Left cardiac atrium (tissue), 4 donors: ENCODE data around the gene CATSPERE. TPM values are rescaled to one million over a fixed set of nuclear protein-coding genes. Genes with fewer than 3 reads are reported as not detected.
"Not testable (repeated sequence)": the region's sequence is repeated elsewhere in the genome, so short reads cannot be mapped to it uniquely, and the experiment has no call there.

Experiments
- ATAC-seq, 2 donors: fragments of 200-7000 bp; cut with Tn5 transposase; one replicate each; pipeline ENCODE4 v1.9.1; 2020; ENCODE audit warnings: mild to moderate bottlenecking in 2 of 2, moderate library complexity in 2 of 2
- DNase-seq: peaks from one replicate; pipeline ENCODE4 v3.0.0-alpha.2; 2020
- intact Hi-C, 2 donors: fragments of 100-400 bp; cut with DNase I; formaldehyde crosslinking; loops; one replicate each; pipeline versions ENCODE4 v1.14.1 to v1.15.1; 2022 to 2023
- total RNA-seq, 2 donors: library from RNA; stranded (reverse); fragmentation: NEBNext Ultra II Directional; extraction: Animal tissue kit (Norgen Biotek cat#: 25700); gene quantifications; one replicate each; pipeline ENCODE4 v1.2.1, GENCODE V29; 2021
- donor health status: DM: no; HTN: yes; CAD: no.
- donor health status: DM: no; HTN: yes; CAD: no; lungs with severe emphysema.
- donor health status: DM: yes; HTN: yes; CAD: no.
- donor health status: Dilated cardiomyopathy.

CATSPERE gene
- total RNA-seq, 2 donors from 2014 or later: 0.59 to 0.71 TPM

GRCh38 chr1:244502630-244503029, 41.6 kb downstream of the CATSPERE start:
- intact Hi-C loops: no loop called here
- no peak for ATAC-seq
- DNase-seq: no peak

DNA sequence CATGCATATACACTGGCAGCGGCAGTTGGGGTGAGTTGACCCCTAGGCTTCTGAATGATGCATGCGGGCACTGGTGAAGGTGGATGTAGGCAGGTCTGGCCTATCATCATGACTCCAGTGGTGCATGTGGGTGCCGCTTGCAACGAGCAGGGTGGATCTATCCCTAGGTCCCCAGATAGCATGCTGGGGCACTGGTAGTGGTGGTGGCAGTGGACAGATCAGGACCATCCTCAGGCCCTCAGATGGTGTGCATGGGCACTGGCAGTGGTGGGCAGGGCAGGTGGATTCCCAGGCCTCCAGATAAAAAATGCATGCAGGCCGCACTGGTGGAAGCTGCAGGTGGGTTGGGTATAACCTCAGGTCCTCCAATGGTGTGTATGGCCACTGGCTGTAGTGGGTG, 52.4 kb downstream of the CATSPERE start:
- intact Hi-C loops: no loop called here
- DNase-seq (no peak), ATAC-seq (no peak)

DNA sequence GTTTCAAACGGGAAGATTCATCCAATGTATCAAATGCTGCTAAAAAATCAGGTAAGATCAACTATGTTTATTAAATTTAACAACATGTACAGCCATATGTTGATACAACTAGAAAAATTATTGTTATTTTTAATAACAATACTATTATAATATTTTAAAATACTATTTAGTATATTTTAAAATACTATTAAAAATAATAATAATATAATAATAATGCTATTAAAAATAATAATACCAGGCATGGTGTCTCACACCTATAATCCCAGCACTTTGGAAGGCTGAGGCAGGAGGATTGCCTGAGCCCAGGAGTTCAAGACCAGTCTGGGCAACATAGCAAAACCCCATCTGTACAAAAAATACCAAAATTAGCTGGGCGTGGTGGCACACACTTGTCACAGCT, 54.6 kb downstream of the CATSPERE start:
- intact Hi-C loops: no loop called here
- DNase-seq: no peak
- ATAC-seq: no peak

- intact Hi-C loops: no loop called here
- no peak for DNase-seq
- no peak for ATAC-seq
These were observed 75.2 kb downstream of the CATSPERE start for GRCh38 chr1:244536316-244536715.

GRCh38 chr1:244545511-244545910, 84.4 kb downstream of the CATSPERE start:
- intact Hi-C loops: no loop called here
- DNase-seq (no peak), ATAC-seq (no peak)

GRCh38 chr1:244548558-244549115, 87.6 kb downstream of the CATSPERE start:
- intact Hi-C loops: no loop called here
- ATAC-seq (no peak), DNase-seq (no peak)

DNA sequence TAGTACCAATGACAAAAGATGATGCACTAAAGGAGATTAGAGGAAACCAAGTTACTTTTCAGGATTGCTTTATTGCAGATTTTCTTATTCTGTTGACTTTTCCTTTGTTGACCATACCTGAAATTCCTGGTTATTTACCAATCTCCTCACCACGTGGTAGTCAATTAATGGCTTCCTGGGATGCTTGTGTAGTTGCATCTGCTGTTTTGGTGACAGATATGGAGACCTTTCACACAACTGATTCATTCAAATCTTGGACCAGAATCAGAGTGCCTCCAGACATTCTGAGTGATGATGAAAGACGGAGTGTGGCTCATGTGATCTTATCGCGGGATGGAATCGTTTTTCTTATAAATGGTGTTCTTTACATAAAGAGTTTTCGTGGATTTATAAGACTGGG, 91.3 kb downstream of the CATSPERE start:
- DNase-seq: no peak
- ATAC-seq: no peak
- intact Hi-C loops: no loop called here

GRCh38 chr1:244556263-244556662, 95.2 kb downstream of the CATSPERE start:
- ATAC-seq (no peak), DNase-seq (no peak)
- intact Hi-C loops: no loop called here

DNA sequence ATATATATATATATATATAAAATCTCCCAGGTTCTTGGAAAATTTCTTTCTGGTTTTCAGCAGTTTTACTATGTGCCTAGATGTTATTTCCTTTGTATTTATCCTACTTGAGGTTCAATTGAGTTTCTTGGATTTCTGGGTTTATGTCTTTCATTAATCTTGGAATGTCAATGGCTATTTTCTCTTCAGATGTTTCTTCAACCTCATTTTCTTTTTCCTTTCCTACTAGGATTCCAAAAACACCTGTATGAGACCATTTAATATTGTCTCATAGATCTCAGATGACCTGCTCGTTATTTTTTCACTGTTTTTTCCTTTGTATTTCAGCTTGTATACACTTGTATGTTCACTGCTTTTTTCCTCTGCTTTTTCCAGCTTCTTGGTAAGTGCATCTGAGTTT, 96.5 kb downstream of the CATSPERE start:
- intact Hi-C loops: no loop called here
- ATAC-seq: no peak
- no peak for DNase-seq

GRCh38 chr1:244559561-244559960, 98.5 kb downstream of the CATSPERE start:
- intact Hi-C loops: no loop called here
- no peak for DNase-seq
- ATAC-seq: no peak

GRCh38 chr1:244562877-244563276, 101.8 kb downstream of the CATSPERE start:
- ATAC-seq, intact Hi-C loops, DNase-seq: not testable (repeated sequence)

DNA sequence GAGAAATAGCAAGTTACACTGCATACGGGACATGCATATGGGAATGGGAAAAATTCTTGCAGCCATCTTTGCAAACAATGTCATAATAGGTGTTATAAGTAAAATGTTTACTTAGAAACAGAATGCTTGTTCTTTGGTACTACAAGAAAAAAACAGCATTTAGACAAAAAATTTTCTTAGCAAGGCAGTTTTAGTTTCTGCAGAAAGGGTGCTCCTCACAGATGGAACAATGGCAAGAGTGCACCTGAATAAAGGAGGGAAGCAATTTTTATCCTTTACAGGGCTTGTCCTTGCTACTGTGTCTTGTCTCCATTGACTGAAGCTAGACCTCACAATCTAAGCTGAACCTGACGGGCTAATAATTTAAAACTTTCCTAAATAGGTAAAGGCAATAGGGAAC, 112.7 kb downstream of the CATSPERE start:
- intact Hi-C loops: no loop called here
- ATAC-seq (no peak), DNase-seq (no peak)

- intact Hi-C loops: no loop called here
- no peak for DNase-seq
- no peak for ATAC-seq
These were observed 115.3 kb downstream of the CATSPERE start for GRCh38 chr1:244576259-244576892.

- DNase-seq, ATAC-seq, intact Hi-C loops: not testable (repeated sequence)
These were observed 117.1 kb downstream of the CATSPERE start for GRCh38 chr1:244578205-244578604.

DNA sequence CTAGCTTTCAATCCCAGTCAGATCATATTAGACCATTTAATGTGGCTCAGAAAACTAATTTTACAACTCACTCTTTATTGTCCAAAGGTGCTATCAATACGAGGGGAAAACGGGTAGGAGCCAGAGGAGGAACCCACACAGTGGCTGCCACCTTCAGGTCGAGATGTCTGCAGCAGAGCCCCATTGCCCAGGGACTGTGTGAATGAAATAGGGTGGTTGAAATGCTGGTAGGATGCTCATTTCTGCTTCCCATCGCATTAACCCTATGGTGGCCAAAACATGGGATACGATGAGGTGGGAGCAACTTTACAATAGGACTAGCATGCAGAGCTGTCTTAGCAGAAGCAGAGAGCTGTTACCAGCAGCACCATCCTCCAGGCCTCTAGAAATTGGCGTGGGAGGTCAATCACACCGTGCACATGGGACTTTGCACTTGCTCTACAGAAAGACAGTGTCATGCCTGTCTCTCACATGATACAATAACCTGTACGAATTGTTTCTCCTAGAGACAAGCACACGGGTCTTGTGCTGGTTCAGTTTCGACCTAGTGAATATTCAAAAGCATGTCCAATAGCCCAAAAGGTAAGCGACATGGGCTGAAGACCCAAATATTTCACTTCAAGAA, 122.4 kb downstream of the CATSPERE start:
- no peak for ATAC-seq
- DNase-seq: no peak
- intact Hi-C loops: no loop called here

GRCh38 chr1:244585867-244586266, 124.8 kb downstream of the CATSPERE start:
- DNase-seq: no peak
- no peak for ATAC-seq
- intact Hi-C loops: no loop called here

GRCh38 chr1:244590670-244591069, 129.6 kb downstream of the CATSPERE start:
- DNase-seq: no peak
- intact Hi-C loops: no loop called here
- no peak for ATAC-seq

GRCh38 chr1:244598611-244599010, 137.5 kb downstream of the CATSPERE start:
- intact Hi-C loops: no loop called here
- ATAC-seq (no peak), DNase-seq (no peak)

GRCh38 chr1:244599937-244600350, 138.9 kb downstream of the CATSPERE start:
- ATAC-seq (peak in 1 of 2 donors; percentile 93), DNase-seq (peak; percentile 23)
- intact Hi-C loops: loop anchor here (5.0 to 10.0 kb wide), 3 partner anchors 197 to 445 kb away; no protein-coding TSS in a partner anchor

DNA sequence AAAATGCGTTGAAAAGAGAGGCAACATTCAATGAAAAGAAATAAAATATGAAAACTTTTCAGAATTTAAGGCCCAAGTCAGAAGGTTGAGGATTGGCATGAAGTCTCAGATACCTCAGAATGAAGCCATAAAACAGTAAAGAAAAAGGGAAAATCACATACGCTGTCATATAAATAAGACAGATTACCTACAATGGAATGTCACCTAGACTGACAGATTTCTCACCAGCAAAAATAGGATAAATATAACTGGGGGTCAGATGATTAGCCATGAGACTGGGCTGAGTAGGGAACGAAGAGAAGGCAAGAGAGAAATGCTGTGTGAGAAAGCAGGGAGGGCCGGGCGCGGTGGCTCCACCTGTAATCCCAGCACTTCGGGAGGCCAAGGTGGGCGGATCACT, 140.3 kb downstream of the CATSPERE start:
- intact Hi-C loops: loop anchor here (5.0 to 10.0 kb wide), 3 partner anchors 196 to 443 kb away; no protein-coding TSS in a partner anchor
- no peak for DNase-seq
- ATAC-seq: no peak

- intact Hi-C loops: loop anchor here (1.0 to 10.0 kb wide), 4 partner anchors 194 to 441 kb away; no protein-coding TSS in a partner anchor
- ATAC-seq (no peak), DNase-seq (no peak)
These were observed 142.4 kb downstream of the CATSPERE start for GRCh38 chr1:244603498-244603897.
